GM04504 (cell line): ENCODE measurements around the gene YWHAH.
A peak's percentile ranks its signal among the peaks of the same experiment; 100 is the strongest.

ENCODE experiments used
- DNase-seq: peaks from one replicate; pipeline ENCODE4 v3.0.0-alpha.2; 2012; ENCODE audit warnings: low read depth

YWHAH gene

GRCh38 chr22:31943978-31944699 lies at the start of gene YWHAH:
TSS of gene YWHAH (plus strand) at chr22:31944535. CDS start at chr22:31944734, 199 bp downstream.
- peak; percentile 87 for DNase-seq

GRCh38 chr22:31895411-31896123 lies 48.8 kb upstream of the YWHAH start:
- no peak for DNase-seq

GRCh38 chr22:31896472-31896871 lies 47.9 kb upstream of the YWHAH start:
- no peak for DNase-seq

- peak; percentile 10 for DNase-seq
These were observed 46.2 kb upstream of the YWHAH start for GRCh38 chr22:31897842-31898805.

GRCh38 chr22:31898926-31899325 lies 45.4 kb upstream of the YWHAH start:
- DNase-seq, result no peak

- DNase-seq, result no peak
These were observed 44.7 kb upstream of the YWHAH start for GRCh38 chr22:31899669-31900068.

GRCh38 chr22:31901388-31902137 lies 42.8 kb upstream of the YWHAH start:
- DNase-seq, result no peak

- DNase-seq, result no peak
These were observed 39.7 kb upstream of the YWHAH start for GRCh38 chr22:31904651-31905050.

- no peak for DNase-seq
These were observed 39.0 kb upstream of the YWHAH start for GRCh38 chr22:31905356-31905755.

GRCh38 chr22:31906086-31906485 lies 38.2 kb upstream of the YWHAH start:
- DNase-seq, result no peak

- no peak for DNase-seq
These were observed 37.8 kb upstream of the YWHAH start for GRCh38 chr22:31906569-31906968.

GRCh38 chr22:31909977-31910376 lies 34.4 kb upstream of the YWHAH start:
- DNase-seq, result no peak

- DNase-seq, result no peak
These were observed 32.5 kb upstream of the YWHAH start for GRCh38 chr22:31911565-31912406.

- no peak for DNase-seq
These were observed 32.0 kb upstream of the YWHAH start for GRCh38 chr22:31912407-31912743.

- DNase-seq, result no peak
These were observed 28.7 kb upstream of the YWHAH start for GRCh38 chr22:31915586-31915985.

- DNase-seq, result no peak
These were observed 27.0 kb upstream of the YWHAH start for GRCh38 chr22:31917227-31917921.

- no peak for DNase-seq
These were observed 24.6 kb upstream of the YWHAH start for GRCh38 chr22:31919730-31920129.

- DNase-seq, result no peak
These were observed 24.0 kb upstream of the YWHAH start for GRCh38 chr22:31920306-31920705.

- DNase-seq, result no peak
These were observed 23.2 kb upstream of the YWHAH start for GRCh38 chr22:31921106-31921505.

GRCh38 chr22:31922534-31922933 lies 21.8 kb upstream of the YWHAH start:
- DNase-seq, result no peak
